Measurements from ENCODE around the gene NAA10.

DNA sequence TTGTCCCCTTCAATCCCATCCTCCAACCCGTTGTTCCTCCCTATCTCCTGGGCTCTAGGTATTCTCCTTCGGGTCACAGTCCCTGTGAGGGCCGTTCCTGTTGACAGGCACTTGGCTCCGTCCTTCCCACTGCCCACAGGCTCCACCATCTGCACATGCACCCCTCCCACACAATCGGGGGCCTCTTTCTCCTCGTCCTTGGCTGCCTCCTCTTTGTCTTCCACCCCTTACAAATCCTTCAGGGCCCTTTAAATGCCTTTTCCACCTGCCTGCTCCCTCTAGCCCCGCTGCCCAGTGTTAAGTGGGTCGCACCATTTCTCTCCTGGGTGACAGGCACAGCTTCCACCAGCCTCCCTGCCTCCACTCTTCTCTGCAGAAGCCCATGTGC is 33.1 kb downstream of the NAA10 start:
- TF ChIP-seq REST (IDR thresholded peaks at IDR 0.05; ENCODE audit: borderline replicate concordance) (no peak), CTCF (IDR thresholded peaks at IDR 0.05; ENCODE audit: poor library complexity, severe bottlenecking) (no peak), EZH2 (IDR thresholded peaks at IDR 0.05; ENCODE audit: borderline replicate concordance, insufficient read depth, low read length, poor library complexity, severe bottlenecking) (no peak), EP300 (conservative IDR thresholded peaks at IDR 0.05; ENCODE audit: poor library complexity, severe bottlenecking) (no peak), POLR2AphosphoS5 (IDR thresholded peaks at IDR 0.05) (no peak), RAD21 (conservative IDR thresholded peaks at IDR 0.05) (no peak), TAF1 (IDR thresholded peaks at IDR 0.05; ENCODE audit: low read depth) (no peak), MXI1 (conservative IDR thresholded peaks at IDR 0.05; ENCODE audit: poor library complexity, severe bottlenecking) (no peak), SMC3 (conservative IDR thresholded peaks at IDR 0.05; ENCODE audit: poor library complexity) (no peak)
